Heart left ventricle (tissue), 16 donors: Measurements from ENCODE around the gene CYB561D1. TPM values are rescaled to one million over a fixed set of nuclear protein-coding genes. Genes with fewer than 3 reads are reported as not detected.

ENCODE experiments used
- ATAC-seq, 4 donors: fragments of 200-7000 bp; cut with Tn5 transposase; one replicate each; pipeline ENCODE4 v1.9.1; 2020 to 2022; ENCODE audit warnings: moderate library complexity in 4 of 4, mild to moderate bottlenecking in 3 of 4, moderate number of reproducible peaks in 1 of 4
- DNase-seq, 5 donors: peaks; one replicate each; pipeline ENCODE4 v3.0.0-alpha.2; 2020
- H3K27ac ChIP-seq, 12 donors: fragments of 200-600 bp; sonication (generic) in 4 of 12; one replicate each; pipeline versions ENCODE4 v1.5.0 to v1.8.0; 2016 to 2022; ENCODE audit warnings: mild to moderate bottlenecking in 2 of 12
- H3K27me3 ChIP-seq, 9 donors: fragments of 200-600 bp; sonication (generic) in 2 of 9; one replicate each; pipeline versions ENCODE4 v1.5.1 to v1.8.0; 2016 to 2022; ENCODE audit warnings: mild to moderate bottlenecking in 3 of 9
- H3K36me3 ChIP-seq, 9 donors: fragments of 200-600 bp; sonication (generic) in 2 of 9; one replicate each; pipeline versions ENCODE4 v1.5.0 to v1.8.0; 2018 to 2022; ENCODE audit warnings: mild to moderate bottlenecking in 2 of 9
- H3K4me1 ChIP-seq, 12 donors: fragments of 200-600 bp; sonication (generic) in 4 of 12; one replicate each; pipeline versions ENCODE4 v1.5.0 to v1.8.0; 2016 to 2022; ENCODE audit warnings: mild to moderate bottlenecking in 3 of 12
- H3K4me3 ChIP-seq, 12 donors: fragments of 200-600 bp; sonication (generic) in 4 of 12; one replicate each; pipeline versions ENCODE4 v1.5.0 to v1.8.0; 2017 to 2022; ENCODE audit warnings: mild to moderate bottlenecking in 9 of 12, moderate library complexity in 4 of 12
- H3K9me3 ChIP-seq, 12 donors: fragments of 200-600 bp; sonication (generic) in 4 of 12; one replicate each; pipeline versions ENCODE4 v1.5.0 to v1.8.0; 2016 to 2022; ENCODE audit warnings: mild to moderate bottlenecking in 1 of 12
- CTCF ChIP-seq, 12 donors: fragments of 200-600 bp; sonication (generic) in 4 of 12; IDR thresholded peaks; one replicate each; pipeline versions ENCODE4 v1.5.0 to v1.8.0; 2018 to 2022; ENCODE audit warnings: antibody characterized with exemption in 12 of 12, mild to moderate bottlenecking in 5 of 12
- POLR2A ChIP-seq, 2 donors: fragments of 450-650 bp; IDR thresholded peaks; one replicate each; pipeline ENCODE4 v1.6.1; 2017; ENCODE audit warnings: antibody characterized with exemption in 2 of 2, mild to moderate bottlenecking in 2 of 2, moderate library complexity in 2 of 2
- WGBS, 4 donors: extraction: QIAGEN DNeasy Blood & Tissue Kit in 2 of 4; methylation state at CpG; one replicate each; pipeline versions ENCODE4 v1.1.5 to v1.1.7; 2013 to 2018; 5-methylcytosine and 5-hydroxymethylcytosine counted together
- intact Hi-C, 10 donors: fragments of 100-400 bp; cut with DNase I; formaldehyde crosslinking; loops; one replicate each; pipeline versions ENCODE4 v1.11.1 to v1.14.2; 2022
- polyA plus RNA-seq, 2 donors: library from polyadenylated mRNA; stranded (reverse); fragments of 200-250 nt; gene quantifications; one replicate each; pipeline ENCODE4 v1.2.3, GENCODE V29; 2013
- total RNA-seq, 9 donors: library from RNA; depleted of rRNA in 2 of 9; stranded (reverse); fragments of >200 nt in 2 of 9; fragmentation: NEBNext Ultra II Directional in 3 of 9; extraction: Animal tissue kit (Norgen Biotek cat#: 25700) in 3 of 9; gene quantifications; one replicate each; pipeline versions ENCODE4 v1.1.0 to v1.2.4, GENCODE V29; 2016 to 2023
- donor health status: ischemic (EF 13 %, LVEDD 7.1; RV severe dilation, severe dysfunction).
- donor health status: healthy with polysubstance abuse.
- donor health status: DM: no; HTN: yes; CAD: no.
- donor health status: DM: no; HTN: no; CAD: no.
- donor health status: ischemic (EF 25% LVEDD 6.9; RV normal size, moderate dysfunction).
- donor health status: ischemic (EF 25% LVEDD 5.7; RV mildly dilated, moderate dysfunction).
- donor health status: healthy.
- donor health status: DM: yes; HTN: yes; CAD: no.
- donor health status: ischemic (EF 35%, LVEDD 5.7; RV mildly dilated, moderate dysfunction).
- donor health status: nonischemic (EF 11% LVEDD 7.7; RV severe dilation, severe dysfunction).
- donor health status: DM: yes; HTN: yes; CAD: no.
- donor health status: PGD.
- donor health status: ischemic (EF 29% LVEDD 5.4; RV normal size, mild dysfunction).
- donor health status: nonischemic (EF 23%, LVEDD 6.1; RV moderate dilation, normal function).

The CYB561D1 gene
- total and polyA plus RNA-seq, 11 donors: 2.1 to 8.4 (median 5.1) TPM

- H3K4me1 ChIP-seq: peaks cover 0 to 18% (median 7%) of the 10 kb centered on the region in 12 donors
- DNase-seq (no peak), ATAC-seq (peak in 3 of 4 donors; percentile 3 to 14 (median 12))
- H3K27ac ChIP-seq: peak overlapping the region in 8 of 12 donors; percentile 50 to 76 (median 58)
- no peaks in the 10 kb centered on the region for H3K27me3 ChIP-seq
- H3K36me3 ChIP-seq: peaks cover 0 to 6% (median 0%) of the 10 kb centered on the region in 9 donors
- TF ChIP-seq POLR2A (IDR thresholded peaks at IDR 0.05) (no peak), CTCF (IDR thresholded peaks at IDR 0.05) (no peak)
- intact Hi-C loops: no loop called here
- H3K9me3 ChIP-seq: no peaks in the 10 kb centered on the region
- H3K4me3 ChIP-seq: peak overlapping the region; percentile 55 to 90 (median 70)
- 57 to 69% (median 61%) methylated on average over 5 to 7 of the region's 7 CpGs for WGBS, 4 donors
Measured at GRCh38 chr1:109508873-109509175, 14.9 kb downstream of the CYB561D1 start.

- Histone ChIP-seq H3K27ac (peak within 1 kb of the TSS in 11 of 12 donors; percentile 40 to 76 (median 56)), H3K27me3 (no peaks in the 10 kb centered on the region), H3K9me3 (no peaks in the 10 kb centered on the region), H3K36me3 (peaks cover 0 to 6% (median 0%) of the 10 kb centered on the region in 9 donors), H3K4me3 (peak within 1 kb of the TSS; percentile 55 to 90 (median 70)), H3K4me1 (peaks cover 0 to 17% (median 7%) of the 10 kb centered on the region in 12 donors)
- peak; percentile 27 to 89 (median 80) for ATAC-seq
- TF ChIP-seq CTCF (IDR thresholded peaks at IDR 0.05): no peak
- no peak for TF ChIP-seq POLR2A (IDR thresholded peaks at IDR 0.05)
- WGBS, 4 donors: 0 to 4% (median 1%) methylated on average over 13 to 100 of the region's 100 CpGs
- intact Hi-C loops: no loop called here
- peak in 4 of 5 donors; percentile 59 to 77 (median 67) for DNase-seq
Measured at GRCh38 chr1:109509176-109510134, 15.6 kb downstream of the CYB561D1 start, which contains the start of gene AMIGO1. AMIGO1 (minus strand) TSS chr1:109509727; CDS start chr1:109508912, 815 bp downstream.

GRCh38 chr1:109513110-109513710, 19.3 kb downstream of the CYB561D1 start:
- no peak for ATAC-seq
- 84 to 93% (median 90%) methylated on average over 2 of the region's 2 CpGs for whole genome bisulfite sequencing, 4 donors
- H3K9me3 ChIP-seq: no peaks in the 10 kb centered on the region

More at GRCh38 chr1:109513110-109513710, 19.3 kb downstream of the CYB561D1 start:
- H3K4me1 ChIP-seq: peaks cover 0 to 17% (median 7%) of the 10 kb centered on the region in 12 donors
- no peaks in the 10 kb centered on the region for H3K27me3 ChIP-seq
- intact Hi-C loops: no loop called here
- H3K36me3 ChIP-seq: no peaks in the 10 kb centered on the region
- no peak overlapping the region for H3K4me3 ChIP-seq
- TF ChIP-seq POLR2A (IDR thresholded peaks at IDR 0.05) (no peak), CTCF (IDR thresholded peaks at IDR 0.05) (no peak)
- no peak overlapping the region for H3K27ac ChIP-seq
- no peak for DNase-seq
